Measurements from ENCODE around the gene RBM38. TPM values are rescaled to one million over a fixed set of nuclear protein-coding genes. Genes with fewer than 3 reads are reported as not detected.

RBM38 gene
- polyA plus RNA-seq, 3 donors from 2014 or later, result 43.6 to 89.1 (median 80.4) TPM

DNA sequence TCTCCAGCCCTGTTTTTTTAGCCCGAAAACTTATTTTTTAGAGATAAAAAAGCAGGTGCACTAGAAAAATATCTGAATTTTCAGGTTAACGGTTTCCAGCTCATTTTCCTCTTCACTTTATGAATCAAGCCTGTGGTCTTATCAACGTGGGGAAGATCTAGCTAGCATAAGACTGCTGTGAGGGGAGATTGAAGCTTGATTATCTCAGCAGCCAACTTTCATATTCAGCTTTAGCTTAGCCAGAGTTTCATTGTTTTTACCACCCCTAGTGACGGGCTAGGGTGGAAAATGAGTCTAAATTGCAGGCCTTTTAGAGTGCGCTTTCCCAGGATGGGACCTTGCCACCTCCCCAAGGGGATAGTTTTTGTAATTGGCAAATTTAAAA lies 11.9 kb upstream of the RBM38 start:
- H3K4me1 Mint-ChIP-seq, result peaks cover 34 to 36% of the 10 kb centered on the region in 2 donors
- H3K36me3 Mint-ChIP-seq, result peaks cover 17 to 42% (median 17%) of the 10 kb centered on the region in 3 donors
- peak overlapping the region; percentile 21 to 57 (median 47) for H3K27ac Mint-ChIP-seq
- no peak for DNase-seq
- H3K4me3 Mint-ChIP-seq, result no peak overlapping the region
- peaks cover 0 to 16% (median 0%) of the 10 kb centered on the region in 3 donors for H3K27me3 Mint-ChIP-seq (ENCODE audit: low read depth in 3 of 3)
- H3K9me3 Mint-ChIP-seq, result no peaks in the 10 kb centered on the region

DNA sequence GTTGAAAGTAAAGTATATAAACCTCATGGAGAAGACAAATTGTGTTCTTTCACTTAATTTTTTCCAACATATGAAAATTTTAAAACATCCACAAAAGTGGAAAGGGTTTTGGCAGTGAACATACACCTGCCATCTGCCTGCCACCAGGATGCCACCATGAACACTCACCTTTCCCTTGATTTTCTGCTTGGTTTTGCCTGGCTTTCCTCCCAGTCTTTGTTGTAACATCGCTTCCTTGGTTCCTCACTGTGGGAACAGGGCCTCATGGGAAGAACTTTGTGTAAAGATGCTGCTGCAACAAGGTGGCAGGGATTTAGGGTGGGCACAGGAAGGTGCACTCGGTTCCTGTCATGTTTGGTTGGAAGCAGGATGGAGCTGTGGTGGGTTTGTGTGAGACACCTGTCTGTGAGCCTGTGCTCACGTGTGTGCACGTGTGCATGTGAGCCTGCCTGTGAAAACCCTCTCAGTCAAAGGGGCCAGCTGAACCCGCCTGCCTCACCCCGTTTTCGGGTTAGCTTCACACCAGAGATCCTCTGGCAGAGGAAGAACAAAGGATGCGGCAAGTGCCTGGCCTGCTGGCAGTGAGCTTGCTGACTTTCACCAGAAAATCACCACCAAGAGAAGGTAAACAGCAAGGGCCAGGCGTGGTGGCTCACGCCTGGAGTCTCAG lies 11.0 kb upstream of the RBM38 start:
- DNase-seq, result no peak
- Mint-ChIP-seq H3K9me3 (no peaks in the 10 kb centered on the region), H3K27ac (peak overlapping the region in 5 of 6 donors; percentile 3 to 78 (median 61)), H3K4me1 (peaks cover 41 to 45% of the 10 kb centered on the region in 2 donors), H3K4me3 (no peak overlapping the region), H3K36me3 (peaks cover 11 to 35% (median 17%) of the 10 kb centered on the region in 3 donors), H3K27me3 (ENCODE audit: low read depth in 3 of 3) (peaks cover 0 to 16% (median 0%) of the 10 kb centered on the region in 3 donors)

DNA sequence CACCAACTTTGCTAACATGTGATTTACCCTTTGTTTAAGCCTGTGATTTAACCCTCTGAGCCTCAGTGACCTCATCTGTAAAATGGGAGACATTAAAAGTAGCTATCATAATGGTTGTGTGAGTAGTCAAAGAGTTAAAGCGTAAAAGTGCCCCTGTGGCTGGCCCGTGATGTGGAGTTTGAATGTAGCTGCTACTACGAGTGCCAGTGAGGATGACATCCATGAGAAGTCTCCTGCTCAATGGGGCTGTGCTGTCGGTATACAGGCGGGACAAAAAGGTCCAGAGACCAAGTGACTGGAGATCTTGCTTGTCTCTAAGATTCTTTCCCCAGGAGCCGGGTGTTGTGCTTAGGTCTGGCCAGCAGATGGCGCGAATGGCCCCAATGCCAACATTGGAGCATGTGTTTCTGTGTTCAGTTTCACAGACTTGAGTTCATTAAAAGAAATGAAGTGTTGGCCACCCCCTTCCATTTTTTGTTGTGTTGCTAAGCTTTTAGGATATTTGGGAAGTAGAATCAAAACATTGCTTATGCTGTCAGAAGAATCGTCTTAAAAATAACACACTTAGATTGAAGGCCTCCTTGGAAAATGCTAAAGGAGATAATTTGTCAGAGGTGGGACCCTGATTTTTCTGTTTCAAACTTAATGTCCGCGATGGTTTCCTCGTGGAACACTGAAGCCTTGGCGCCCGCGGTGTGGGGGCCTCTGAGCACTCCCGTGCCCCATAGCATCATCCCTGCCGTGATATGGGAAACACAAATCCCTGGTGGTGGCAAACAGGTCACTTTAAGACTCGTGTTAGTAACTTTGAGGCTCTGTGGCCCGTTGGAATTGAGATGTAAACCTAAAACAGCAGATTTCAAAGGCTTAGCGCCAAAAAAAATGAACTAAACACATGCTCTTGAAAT lies 9.3 kb upstream of the RBM38 start:
- Mint-ChIP-seq H3K4me1 (peaks cover 45% of the 10 kb centered on the region in 2 donors), H3K27me3 (ENCODE audit: low read depth in 3 of 3) (peaks cover 0 to 22% (median 0%) of the 10 kb centered on the region in 3 donors), H3K27ac (peak overlapping the region; percentile 59 to 94 (median 83)), H3K4me3 (peak overlapping the region in 3 of 5 donors; percentile 34 to 64 (median 51)), H3K9me3 (no peaks in the 10 kb centered on the region), H3K36me3 (peaks cover 4 to 22% (median 9%) of the 10 kb centered on the region in 3 donors)
- peak; percentile 78 to 82 (median 80) for DNase-seq

DNA sequence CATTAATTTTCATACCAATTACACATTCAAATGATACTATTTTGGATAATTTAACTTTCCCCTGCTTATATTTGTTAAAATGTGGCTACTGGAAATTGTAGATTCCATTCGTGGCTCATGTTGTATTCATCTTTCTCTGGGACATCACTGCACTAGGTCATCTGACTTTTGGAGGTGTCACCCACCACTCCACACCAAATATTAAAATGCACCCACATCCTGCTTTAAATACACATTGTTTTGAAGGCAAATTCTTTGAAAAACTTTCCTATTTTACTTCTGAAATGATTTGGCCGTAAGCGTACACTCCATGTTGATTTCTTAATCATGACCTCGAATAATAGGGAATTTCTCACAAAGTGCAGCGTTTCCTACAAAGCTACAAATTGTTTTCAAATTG lies 8.7 kb upstream of the RBM38 start:
- Mint-ChIP-seq H3K27ac (peak overlapping the region; percentile 44 to 94 (median 82)), H3K4me3 (peak overlapping the region in 4 of 5 donors; percentile 3 to 58 (median 46)), H3K4me1 (peaks cover 45% of the 10 kb centered on the region in 2 donors), H3K9me3 (no peaks in the 10 kb centered on the region), H3K36me3 (peaks cover 2 to 15% (median 4%) of the 10 kb centered on the region in 3 donors), H3K27me3 (ENCODE audit: low read depth in 3 of 3) (peaks cover 0 to 22% (median 0%) of the 10 kb centered on the region in 3 donors)
- peak in 2 of 3 donors; percentile 39 to 47 for DNase-seq

DNA sequence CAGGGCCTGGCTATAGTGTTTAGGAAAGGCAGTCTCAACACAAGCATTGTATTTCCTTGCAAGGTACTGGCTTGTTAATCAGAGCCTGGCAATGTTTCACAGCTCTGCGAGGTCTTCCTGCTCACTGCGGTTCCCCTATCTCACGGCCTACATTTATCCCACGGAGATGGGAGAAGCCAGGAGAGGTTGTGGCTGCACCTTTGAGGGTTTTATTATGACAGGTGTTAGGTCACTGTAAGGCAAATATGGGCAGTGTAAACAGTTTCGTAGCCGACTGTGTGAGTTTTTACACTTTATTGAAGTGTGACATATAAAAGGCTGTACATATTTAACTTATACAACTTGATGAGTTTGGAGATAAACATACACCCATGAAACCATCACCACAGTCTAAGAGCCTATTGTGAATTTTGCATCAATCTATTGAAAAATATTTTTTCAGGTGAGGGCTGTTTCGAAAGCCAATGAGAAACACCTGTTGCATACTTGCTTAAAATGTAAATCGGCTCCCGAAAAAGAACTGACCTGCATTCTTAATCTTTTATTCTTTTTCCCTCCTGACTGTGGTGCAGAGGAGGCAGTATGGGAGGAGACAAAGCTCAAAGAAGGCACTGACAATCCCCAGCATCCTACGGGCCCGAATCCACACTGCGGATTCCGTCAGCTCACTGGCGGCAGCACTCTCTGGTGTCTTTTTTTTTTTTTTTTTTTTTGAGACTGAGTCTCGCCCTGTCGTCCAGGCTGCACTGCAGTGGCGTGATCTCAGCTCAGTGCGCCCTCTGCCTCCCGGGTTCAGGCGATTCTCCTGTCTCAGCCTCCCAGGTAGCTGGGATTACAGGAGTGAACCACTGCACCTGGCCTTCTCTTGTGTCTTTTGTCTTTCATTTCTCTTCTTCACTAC lies 7.5 kb upstream of the RBM38 start:
- peaks cover 0 to 27% (median 2%) of the 10 kb centered on the region in 3 donors for H3K27me3 Mint-ChIP-seq (ENCODE audit: low read depth in 3 of 3)
- no peaks in the 10 kb centered on the region for H3K9me3 Mint-ChIP-seq
- H3K4me3 Mint-ChIP-seq, result peak overlapping the region in 4 of 5 donors; percentile 21 to 63 (median 47)
- H3K4me1 Mint-ChIP-seq, result peaks cover 43 to 45% of the 10 kb centered on the region in 2 donors
- peak in 2 of 3 donors; percentile 37 for DNase-seq
- H3K36me3 Mint-ChIP-seq, result peaks cover 0 to 8% (median 3%) of the 10 kb centered on the region in 3 donors
- peak overlapping the region; percentile 44 to 81 (median 72) for H3K27ac Mint-ChIP-seq

DNA sequence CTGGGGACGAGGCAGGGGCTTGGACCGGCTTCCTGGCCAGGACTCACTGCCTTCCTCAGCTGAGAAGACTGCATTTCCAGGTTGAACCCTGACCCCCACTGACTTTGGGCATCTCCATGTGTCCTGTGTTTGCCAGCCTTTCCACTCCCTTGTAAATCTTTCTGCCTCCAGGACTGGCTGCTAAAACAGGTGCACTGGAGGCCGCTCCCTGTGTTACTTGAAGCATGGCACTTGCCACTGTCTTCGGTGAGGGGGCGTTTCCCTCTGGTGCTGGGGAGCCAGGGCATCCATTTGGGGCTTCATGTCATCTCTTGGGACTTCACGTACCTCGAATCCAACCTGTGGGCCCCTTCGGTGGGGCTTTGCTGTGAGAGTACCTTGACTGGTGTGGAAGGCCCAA lies 6.7 kb upstream of the RBM38 start:
- peaks cover 0 to 8% (median 0%) of the 10 kb centered on the region in 3 donors for H3K36me3 Mint-ChIP-seq
- DNase-seq, result no peak
- H3K4me3 Mint-ChIP-seq, result peak overlapping the region in 1 of 5 donors; percentile 34
- H3K27ac Mint-ChIP-seq, result peak overlapping the region in 4 of 6 donors; percentile 17 to 81 (median 54)
- peaks cover 1 to 31% (median 6%) of the 10 kb centered on the region in 3 donors for H3K27me3 Mint-ChIP-seq (ENCODE audit: low read depth in 3 of 3)
- peaks cover 39 to 44% of the 10 kb centered on the region in 2 donors for H3K4me1 Mint-ChIP-seq
- no peaks in the 10 kb centered on the region for H3K9me3 Mint-ChIP-seq

DNA sequence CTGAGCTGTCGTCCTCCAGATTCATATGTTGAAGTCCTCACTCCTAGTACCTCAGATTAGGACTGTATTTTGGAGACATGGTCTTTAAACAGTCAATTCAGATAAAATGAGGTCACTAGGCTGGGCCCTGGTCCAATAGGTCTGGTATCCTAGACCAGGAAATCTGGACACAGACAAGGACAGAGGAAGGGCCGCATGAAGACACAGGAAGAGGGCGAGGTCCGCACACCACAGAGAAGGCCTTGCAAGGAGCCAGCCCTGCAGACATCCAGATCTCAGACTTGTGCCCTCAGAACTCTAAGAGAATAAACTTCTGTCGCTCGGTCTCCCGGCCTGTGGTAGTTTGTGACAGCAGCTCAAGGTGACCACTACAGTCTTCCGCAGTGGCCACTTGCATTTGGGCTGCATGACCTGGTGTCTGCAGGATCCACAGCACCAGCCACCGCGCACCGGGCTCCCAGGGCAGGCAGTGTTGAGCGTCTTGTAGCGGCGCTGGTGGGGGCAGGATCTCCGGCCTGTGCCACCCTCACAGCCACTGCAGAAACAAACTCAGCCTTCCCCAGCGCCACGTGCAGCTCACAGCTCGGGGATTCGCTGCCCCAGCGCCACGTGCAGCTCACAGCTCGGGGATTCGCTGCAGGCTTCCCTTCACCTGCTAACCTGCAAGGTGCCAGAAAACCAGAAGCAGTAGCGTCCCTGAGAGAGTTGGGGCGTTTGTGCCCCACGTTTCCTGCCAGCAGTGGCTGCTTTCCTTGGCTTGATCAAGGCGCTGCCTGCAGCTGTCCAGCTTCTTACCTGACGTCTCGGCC lies 6.0 kb upstream of the RBM38 start:
- DNase-seq, result no peak
- Mint-ChIP-seq H3K36me3 (peaks cover 0 to 1% (median 0%) of the 10 kb centered on the region in 3 donors), H3K27me3 (ENCODE audit: low read depth in 3 of 3) (peaks cover 7 to 37% (median 13%) of the 10 kb centered on the region in 3 donors), H3K27ac (peak overlapping the region in 4 of 6 donors; percentile 17 to 81 (median 42)), H3K4me3 (no peak overlapping the region), H3K9me3 (no peaks in the 10 kb centered on the region), H3K4me1 (peaks cover 43 to 50% of the 10 kb centered on the region in 2 donors)

DNA sequence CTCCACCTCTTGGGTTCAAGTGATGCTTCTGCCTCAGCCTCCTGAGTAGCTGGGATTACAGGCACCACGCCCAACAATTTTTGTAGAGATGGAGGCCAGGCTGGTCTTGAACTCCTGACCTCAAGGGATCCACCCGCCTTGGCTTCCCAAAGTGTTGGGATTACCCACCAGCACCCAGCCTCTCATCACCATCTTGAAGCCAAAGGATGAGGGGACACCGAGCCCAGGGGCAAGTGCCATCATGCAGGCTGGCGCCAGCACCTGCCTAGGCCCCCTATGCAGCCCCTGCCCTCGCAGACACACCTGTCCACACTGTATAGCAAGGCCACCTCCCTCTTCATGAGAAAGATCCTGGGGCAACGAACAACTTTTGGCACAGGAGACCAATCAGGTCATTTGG lies 5.3 kb upstream of the RBM38 start:
- Mint-ChIP-seq H3K4me1 (peaks cover 48 to 56% of the 10 kb centered on the region in 2 donors), H3K27me3 (ENCODE audit: low read depth in 3 of 3) (peaks cover 11 to 43% (median 19%) of the 10 kb centered on the region in 3 donors), H3K9me3 (no peaks in the 10 kb centered on the region), H3K27ac (peak overlapping the region in 2 of 6 donors; percentile 30 to 39), H3K36me3 (no peaks in the 10 kb centered on the region), H3K4me3 (no peak overlapping the region)
- DNase-seq, result no peak

DNA sequence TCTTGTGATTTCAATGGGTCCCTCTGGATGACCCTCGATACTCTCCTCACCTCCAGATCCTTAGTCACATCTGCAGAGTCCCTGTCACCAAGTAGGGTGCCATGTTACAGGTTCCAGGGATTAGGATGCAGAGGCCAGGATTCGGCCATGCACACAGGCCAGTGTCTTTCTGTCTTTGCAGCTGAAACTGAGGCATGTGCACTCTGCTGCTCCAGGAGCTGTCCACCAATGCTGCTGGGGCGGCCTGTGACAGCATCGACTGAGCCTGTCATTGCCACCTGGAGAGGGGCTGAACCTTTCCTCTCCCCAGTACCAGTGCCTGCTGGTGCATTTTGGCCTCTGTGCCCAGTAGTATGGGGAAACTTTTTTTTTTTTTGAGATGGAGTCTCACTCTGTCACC lies 4.4 kb upstream of the RBM38 start:
- Mint-ChIP-seq H3K4me3 (no peak overlapping the region), H3K27me3 (ENCODE audit: low read depth in 3 of 3) (peaks cover 11 to 46% (median 19%) of the 10 kb centered on the region in 3 donors), H3K9me3 (no peaks in the 10 kb centered on the region), H3K27ac (no peak overlapping the region), H3K36me3 (no peaks in the 10 kb centered on the region), H3K4me1 (peaks cover 46 to 54% of the 10 kb centered on the region in 2 donors)
- no peak for DNase-seq

DNA sequence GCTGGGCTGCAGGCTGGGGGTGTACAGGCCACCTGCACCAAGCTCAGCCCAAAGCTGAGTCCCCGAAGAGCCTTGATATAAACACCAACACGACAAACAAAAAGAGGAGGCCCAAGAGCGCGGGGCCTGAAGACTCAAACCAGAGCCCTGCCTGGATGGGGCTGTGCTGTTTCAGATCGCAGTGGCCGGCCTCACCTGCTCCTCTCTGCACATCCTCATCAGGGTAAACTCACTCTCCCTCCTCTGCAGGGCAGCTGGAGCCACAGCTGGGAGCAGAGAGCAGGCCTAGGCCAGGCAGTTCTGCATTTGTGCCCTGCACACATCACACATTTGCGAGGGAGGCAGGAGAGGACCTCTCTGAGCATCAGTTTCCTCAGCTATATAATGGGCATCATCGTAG lies 3.7 kb upstream of the RBM38 start:
- H3K27me3 Mint-ChIP-seq (ENCODE audit: low read depth in 3 of 3), result peaks cover 17 to 50% (median 25%) of the 10 kb centered on the region in 3 donors
- DNase-seq, result peak in 1 of 3 donors; percentile 5
- H3K9me3 Mint-ChIP-seq, result no peaks in the 10 kb centered on the region
- H3K4me1 Mint-ChIP-seq, result peaks cover 39 to 47% of the 10 kb centered on the region in 2 donors
- H3K4me3 Mint-ChIP-seq, result peak overlapping the region in 1 of 5 donors; percentile 6
- H3K27ac Mint-ChIP-seq, result no peak overlapping the region
- no peaks in the 10 kb centered on the region for H3K36me3 Mint-ChIP-seq

DNA sequence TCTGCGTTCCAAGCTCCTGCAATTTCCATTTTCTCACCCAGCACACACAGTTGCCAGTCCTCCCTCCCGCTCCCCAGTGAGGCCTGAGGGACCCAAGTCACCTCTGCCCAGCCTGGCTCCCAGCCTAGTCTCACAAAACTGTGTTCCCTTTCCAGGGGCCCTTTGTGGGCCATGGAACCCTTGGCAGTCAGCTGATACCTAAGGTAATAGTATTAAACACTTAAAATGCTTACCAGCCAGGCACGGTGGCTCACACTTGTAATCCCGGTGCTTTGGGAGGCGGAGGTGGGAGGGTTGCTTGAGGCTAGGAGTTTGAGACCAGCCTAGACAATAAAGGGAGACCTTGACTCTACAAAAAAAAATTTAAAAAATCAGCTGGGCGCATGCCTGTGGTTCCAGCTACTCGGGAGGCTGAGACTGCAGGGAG lies 3.2 kb upstream of the RBM38 start:
- H3K27me3 Mint-ChIP-seq (ENCODE audit: low read depth in 3 of 3), result peaks cover 22 to 55% (median 30%) of the 10 kb centered on the region in 3 donors
- peaks cover 38 to 47% of the 10 kb centered on the region in 2 donors for H3K4me1 Mint-ChIP-seq
- H3K4me3 Mint-ChIP-seq, result peak overlapping the region in 1 of 5 donors; percentile 74
- DNase-seq, result no peak
- peak overlapping the region in 2 of 6 donors; percentile 16 to 22 for H3K27ac Mint-ChIP-seq
- no peaks in the 10 kb centered on the region for H3K9me3 Mint-ChIP-seq
- peaks cover under 1 to 2% (median 1%) of the 10 kb centered on the region in 3 donors for H3K36me3 Mint-ChIP-seq

All from immature natural killer cell (primary cell).